ENCODE measurements around the gene GPR148. TPM values are rescaled to one million over a fixed set of nuclear protein-coding genes. Genes with fewer than 3 reads are reported as not detected.

The GPR148 gene
- total and polyA plus RNA-seq, 2 experiments from 2014 or later: 0.16 TPM; not detected in 1

DNA sequence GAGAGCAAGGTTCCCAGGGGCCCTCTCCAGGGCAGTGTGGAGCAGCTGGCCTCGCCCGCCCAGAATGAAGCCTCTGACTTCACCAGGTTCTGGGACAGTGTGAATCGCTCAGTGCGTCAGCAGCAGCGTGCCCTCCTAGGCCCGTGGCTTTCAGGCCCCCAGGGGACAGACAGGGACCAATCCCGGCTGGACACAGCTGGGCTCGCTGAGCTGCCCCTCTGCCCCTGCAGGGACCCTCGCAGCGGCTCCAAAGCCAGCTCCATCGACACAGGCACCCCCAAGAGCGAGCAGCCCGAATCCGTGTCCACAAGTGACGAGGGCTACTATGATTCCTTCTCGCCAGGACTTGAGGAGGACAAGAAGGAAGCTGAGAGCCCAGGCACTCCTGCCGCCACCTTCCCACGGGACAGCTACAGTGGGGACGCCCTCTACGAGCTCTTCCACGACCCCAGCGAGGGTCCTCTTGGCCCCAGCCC lies 34.1 kb downstream of the GPR148 start:
- Histone ChIP-seq H3F3A (replicated peaks; ENCODE audit: low read depth) (no peaks in the 10 kb centered on the region), H3K27me3 (ENCODE audit: insufficient read depth) (peaks cover 2% of the 10 kb centered on the region; the same call in 1 of the 2 replicates), H3K79me2 (replicated peaks; ENCODE audit: insufficient read depth) (no peaks in the 10 kb centered on the region), H3K4me2 (no peak overlapping the region), H3K4me1 (ENCODE audit: insufficient read depth) (no peaks in the 10 kb centered on the region), H3K27ac (ENCODE audit: low read depth) (no peak overlapping the region), H3K36me3 (ENCODE audit: insufficient read depth) (no peaks in the 10 kb centered on the region), H3K9me2 (ENCODE audit: insufficient read depth) (no peaks in the 10 kb centered on the region), H2AFZ (no peak overlapping the region), H4K20me1 (replicated peaks; ENCODE audit: insufficient read depth) (no peaks in the 10 kb centered on the region; the same call in 1 of the 2 replicates), H3K4me3 (no peak overlapping the region)
- Mint-ChIP-seq H3K27me3 (ENCODE audit: insufficient read depth, low read depth, poor library complexity) (peaks cover 11% of the 10 kb centered on the region), H3K9me3 (no peaks in the 10 kb centered on the region; the same call in 2 of the 3 replicates), H3K4me3 (no peak overlapping the region), H3K4me1 (no peaks in the 10 kb centered on the region), H3K27ac (no peak overlapping the region), H3K36me3 (ENCODE audit: low read depth) (no peaks in the 10 kb centered on the region)
- TF ChIP-seq NANOG (IDR thresholded peaks at IDR 0.05; ENCODE audit: borderline replicate concordance) (no peak), ETS1 (IDR thresholded peaks at IDR 0.05) (no peak), ZNF331 (CRISPR knock-in tag; IDR thresholded peaks at IDR 0.05; ENCODE audit: low read depth) (no peak), JUNB (IDR thresholded peaks at IDR 0.05; ENCODE audit: unreplicated experiment) (no peak), EZH2phosphoT487 (IDR thresholded peaks at IDR 0.05; ENCODE audit: unreplicated experiment) (no peak), ZNF114 (CRISPR knock-in tag; IDR thresholded peaks at IDR 0.05) (no peak), POLR2AphosphoS5 (IDR thresholded peaks at IDR 0.05; ENCODE audit: low read depth) (no peak), EZH2 (IDR thresholded peaks at IDR 0.05; ENCODE audit: low read depth, unreplicated experiment) (no peak), STAT1 (IDR thresholded peaks at IDR 0.05; ENCODE audit: unreplicated experiment) (no peak), CREB1 (CRISPR knock-in tag; IDR thresholded peaks at IDR 0.05; ENCODE audit: low read depth) (no peak), CTCF (conservative IDR thresholded peaks at IDR 0.05; ENCODE audit: low read depth in 2 of 2) (no peak)
- TF ChIP-seq, protein P1, sequence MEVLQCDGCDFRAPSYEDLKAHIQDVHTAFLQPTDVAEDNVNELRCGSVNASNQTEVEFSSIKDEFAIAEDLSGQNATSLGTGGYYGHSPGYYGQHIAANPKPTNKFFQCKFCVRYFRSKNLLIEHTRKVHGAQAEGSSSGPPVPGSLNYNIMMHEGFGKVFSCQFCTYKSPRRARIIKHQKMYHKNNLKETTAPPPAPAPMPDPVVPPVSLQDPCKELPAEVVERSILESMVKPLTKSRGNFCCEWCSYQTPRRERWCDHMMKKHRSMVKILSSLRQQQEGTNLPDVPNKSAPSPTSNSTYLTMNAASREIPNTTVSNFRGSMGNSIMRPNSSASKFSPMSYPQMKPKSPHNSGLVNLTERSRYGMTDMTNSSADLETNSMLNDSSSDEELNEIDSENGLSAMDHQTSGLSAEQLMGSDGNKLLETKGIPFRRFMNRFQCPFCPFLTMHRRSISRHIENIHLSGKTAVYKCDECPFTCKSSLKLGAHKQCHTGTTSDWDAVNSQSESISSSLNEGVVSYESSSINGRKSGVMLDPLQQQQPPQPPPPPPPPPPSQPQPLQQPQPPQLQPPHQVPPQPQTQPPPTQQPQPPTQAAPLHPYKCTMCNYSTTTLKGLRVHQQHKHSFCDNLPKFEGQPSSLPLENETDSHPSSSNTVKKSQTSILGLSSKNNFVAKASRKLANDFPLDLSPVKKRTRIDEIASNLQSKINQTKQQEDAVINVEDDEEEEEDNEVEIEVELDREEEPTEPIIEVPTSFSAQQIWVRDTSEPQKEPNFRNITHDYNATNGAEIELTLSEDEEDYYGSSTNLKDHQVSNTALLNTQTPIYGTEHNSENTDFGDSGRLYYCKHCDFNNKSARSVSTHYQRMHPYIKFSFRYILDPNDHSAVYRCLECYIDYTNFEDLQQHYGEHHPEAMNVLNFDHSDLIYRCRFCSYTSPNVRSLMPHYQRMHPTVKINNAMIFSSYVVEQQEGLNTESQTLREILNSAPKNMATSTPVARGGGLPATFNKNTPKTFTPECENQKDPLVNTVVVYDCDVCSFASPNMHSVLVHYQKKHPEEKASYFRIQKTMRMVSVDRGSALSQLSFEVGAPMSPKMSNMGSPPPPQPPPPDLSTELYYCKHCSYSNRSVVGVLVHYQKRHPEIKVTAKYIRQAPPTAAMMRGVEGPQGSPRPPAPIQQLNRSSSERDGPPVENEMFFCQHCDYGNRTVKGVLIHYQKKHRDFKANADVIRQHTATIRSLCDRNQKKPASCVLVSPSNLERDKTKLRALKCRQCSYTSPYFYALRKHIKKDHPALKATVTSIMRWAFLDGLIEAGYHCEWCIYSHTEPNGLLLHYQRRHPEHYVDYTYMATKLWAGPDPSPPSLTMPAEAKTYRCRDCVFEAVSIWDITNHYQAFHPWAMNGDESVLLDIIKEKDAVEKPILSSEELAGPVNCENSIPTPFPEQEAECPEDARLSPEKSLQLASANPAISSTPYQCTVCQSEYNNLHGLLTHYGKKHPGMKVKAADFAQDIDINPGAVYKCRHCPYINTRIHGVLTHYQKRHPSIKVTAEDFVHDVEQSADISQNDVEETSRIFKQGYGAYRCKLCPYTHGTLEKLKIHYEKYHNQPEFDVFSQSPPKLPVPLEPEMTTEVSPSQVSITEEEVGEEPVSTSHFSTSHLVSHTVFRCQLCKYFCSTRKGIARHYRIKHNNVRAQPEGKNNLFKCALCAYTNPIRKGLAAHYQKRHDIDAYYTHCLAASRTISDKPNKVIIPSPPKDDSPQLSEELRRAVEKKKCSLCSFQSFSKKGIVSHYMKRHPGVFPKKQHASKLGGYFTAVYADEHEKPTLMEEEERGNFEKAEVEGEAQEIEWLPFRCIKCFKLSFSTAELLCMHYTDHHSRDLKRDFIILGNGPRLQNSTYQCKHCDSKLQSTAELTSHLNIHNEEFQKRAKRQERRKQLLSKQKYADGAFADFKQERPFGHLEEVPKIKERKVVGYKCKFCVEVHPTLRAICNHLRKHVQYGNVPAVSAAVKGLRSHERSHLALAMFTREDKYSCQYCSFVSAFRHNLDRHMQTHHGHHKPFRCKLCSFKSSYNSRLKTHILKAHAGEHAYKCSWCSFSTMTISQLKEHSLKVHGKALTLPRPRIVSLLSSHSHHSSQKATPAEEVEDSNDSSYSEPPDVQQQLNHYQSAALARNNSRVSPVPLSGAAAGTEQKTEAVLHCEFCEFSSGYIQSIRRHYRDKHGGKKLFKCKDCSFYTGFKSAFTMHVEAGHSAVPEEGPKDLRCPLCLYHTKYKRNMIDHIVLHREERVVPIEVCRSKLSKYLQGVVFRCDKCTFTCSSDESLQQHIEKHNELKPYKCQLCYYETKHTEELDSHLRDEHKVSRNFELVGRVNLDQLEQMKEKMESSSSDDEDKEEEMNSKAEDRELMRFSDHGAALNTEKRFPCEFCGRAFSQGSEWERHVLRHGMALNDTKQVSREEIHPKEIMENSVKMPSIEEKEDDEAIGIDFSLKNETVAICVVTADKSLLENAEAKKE (CRISPR knock-in tag; IDR thresholded peaks at IDR 0.05): no peak
- TF ChIP-seq, protein P2, sequence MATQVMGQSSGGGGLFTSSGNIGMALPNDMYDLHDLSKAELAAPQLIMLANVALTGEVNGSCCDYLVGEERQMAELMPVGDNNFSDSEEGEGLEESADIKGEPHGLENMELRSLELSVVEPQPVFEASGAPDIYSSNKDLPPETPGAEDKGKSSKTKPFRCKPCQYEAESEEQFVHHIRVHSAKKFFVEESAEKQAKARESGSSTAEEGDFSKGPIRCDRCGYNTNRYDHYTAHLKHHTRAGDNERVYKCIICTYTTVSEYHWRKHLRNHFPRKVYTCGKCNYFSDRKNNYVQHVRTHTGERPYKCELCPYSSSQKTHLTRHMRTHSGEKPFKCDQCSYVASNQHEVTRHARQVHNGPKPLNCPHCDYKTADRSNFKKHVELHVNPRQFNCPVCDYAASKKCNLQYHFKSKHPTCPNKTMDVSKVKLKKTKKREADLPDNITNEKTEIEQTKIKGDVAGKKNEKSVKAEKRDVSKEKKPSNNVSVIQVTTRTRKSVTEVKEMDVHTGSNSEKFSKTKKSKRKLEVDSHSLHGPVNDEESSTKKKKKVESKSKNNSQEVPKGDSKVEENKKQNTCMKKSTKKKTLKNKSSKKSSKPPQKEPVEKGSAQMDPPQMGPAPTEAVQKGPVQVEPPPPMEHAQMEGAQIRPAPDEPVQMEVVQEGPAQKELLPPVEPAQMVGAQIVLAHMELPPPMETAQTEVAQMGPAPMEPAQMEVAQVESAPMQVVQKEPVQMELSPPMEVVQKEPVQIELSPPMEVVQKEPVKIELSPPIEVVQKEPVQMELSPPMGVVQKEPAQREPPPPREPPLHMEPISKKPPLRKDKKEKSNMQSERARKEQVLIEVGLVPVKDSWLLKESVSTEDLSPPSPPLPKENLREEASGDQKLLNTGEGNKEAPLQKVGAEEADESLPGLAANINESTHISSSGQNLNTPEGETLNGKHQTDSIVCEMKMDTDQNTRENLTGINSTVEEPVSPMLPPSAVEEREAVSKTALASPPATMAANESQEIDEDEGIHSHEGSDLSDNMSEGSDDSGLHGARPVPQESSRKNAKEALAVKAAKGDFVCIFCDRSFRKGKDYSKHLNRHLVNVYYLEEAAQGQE (IDR thresholded peaks at IDR 0.05; ENCODE audit: unreplicated experiment): no peak
- ATAC-seq (no peak), DNase-seq (ENCODE audit: low spot score) (no peak)

Measured in GM23338 (cell line).